HEK293T (cell line): ENCODE measurements around the gene ASB3.

Experiments used
- ARNT ChIP-seq: fragments of 450-650 bp; IDR thresholded peaks from 2 replicates; pipeline ENCODE4 v1.6.1; 2017; ENCODE audit warnings: mild to moderate bottlenecking
- BHLHE40 ChIP-seq: fragments of 450-650 bp; IDR thresholded peaks from 2 replicates; pipeline ENCODE4 v1.6.1; 2016; ENCODE audit warnings: mild to moderate bottlenecking, moderate library complexity, borderline replicate concordance
- CTBP1 ChIP-seq: fragments of 450-650 bp; IDR thresholded peaks from 2 replicates; pipeline ENCODE4 v1.6.1; 2016; ENCODE audit warnings: borderline replicate concordance
- FOXA1 ChIP-seq: fragments of 450-650 bp; IDR thresholded peaks from 2 replicates; pipeline ENCODE4 v1.6.1; 2016; ENCODE audit warnings: mild to moderate bottlenecking
- FOXM1 ChIP-seq: fragments of 450-650 bp; IDR thresholded peaks from 2 replicates; pipeline ENCODE4 v1.6.1; 2017; ENCODE audit warnings: mild to moderate bottlenecking, borderline replicate concordance
- HDGF ChIP-seq: fragments of 450-650 bp; IDR thresholded peaks from 2 replicates; pipeline ENCODE4 v1.6.1; 2017; ENCODE audit warnings: antibody characterized with exemption, borderline replicate concordance
- L3MBTL2 ChIP-seq: fragments of 450-650 bp; conservative IDR thresholded peaks from 2 replicates; pipeline ENCODE4 v1.6.1; 2016; ENCODE audit warnings: mild to moderate bottlenecking
- LEF1 ChIP-seq: fragments of 450-650 bp; IDR thresholded peaks from 2 replicates; pipeline ENCODE4 v1.6.1; 2017; ENCODE audit warnings: mild to moderate bottlenecking, borderline replicate concordance
- NFRKB ChIP-seq: fragments of 450-650 bp; IDR thresholded peaks from 2 replicates; pipeline ENCODE4 v1.6.1; 2016; ENCODE audit warnings: mild to moderate bottlenecking, moderate library complexity
- PKNOX1 ChIP-seq: fragments of 450-650 bp; IDR thresholded peaks from 2 replicates; pipeline ENCODE4 v1.6.1; 2016
- SP1 ChIP-seq: fragments of 450-650 bp; IDR thresholded peaks from 2 replicates; pipeline ENCODE4 v1.6.1; 2017
- TARDBP ChIP-seq: fragments of 450-650 bp; IDR thresholded peaks from 2 replicates; pipeline ENCODE4 v1.6.1; 2016
- ZNF384 ChIP-seq: fragments of 450-650 bp; IDR thresholded peaks from 2 replicates; pipeline ENCODE4 v1.6.1; 2016

- no peak for TF ChIP-seq L3MBTL2
- no peak for TF ChIP-seq HDGF
- TF ChIP-seq FOXM1, result no peak
- no peak for TF ChIP-seq SP1
- TF ChIP-seq FOXA1, result no peak
- TF ChIP-seq ZNF384, result no peak
- TF ChIP-seq PKNOX1, result no peak
- TF ChIP-seq CTBP1, result no peak
- no peak for TF ChIP-seq ARNT
- TF ChIP-seq BHLHE40, result no peak
- no peak for TF ChIP-seq LEF1
- TF ChIP-seq TARDBP, result no peak
- no peak for TF ChIP-seq NFRKB
Observed at GRCh38 chr2:53629501-53629900, 157.3 kb downstream of the ASB3 start.
